ENCODE data around the gene NCAPG2. TPM values are rescaled to one million over a fixed set of nuclear protein-coding genes. Genes with fewer than 3 reads are reported as not detected.
"Not testable (repeated sequence)": the region's sequence is repeated elsewhere in the genome, so short reads cannot be mapped to it uniquely, and the experiment has no call there.

NCAPG2 gene
- polyA plus RNA-seq, 1 donor = 11.6 TPM

GRCh38 chr7:158633055-158633956 is 71.3 kb downstream of the NCAPG2 start:
- DNase-seq = no peak

- no peak for DNase-seq
Observed at GRCh38 chr7:158631574-158632195, 72.9 kb downstream of the NCAPG2 start.

- not testable (repeated sequence) for DNase-seq
Observed at GRCh38 chr7:158626289-158626688, 78.3 kb downstream of the NCAPG2 start.

GRCh38 chr7:158623241-158623640 is 81.4 kb downstream of the NCAPG2 start:
- no peak for DNase-seq

- DNase-seq = no peak
Observed at GRCh38 chr7:158620839-158621441, 83.7 kb downstream of the NCAPG2 start.

- no peak for DNase-seq
Observed at GRCh38 chr7:158620418-158620817, 84.2 kb downstream of the NCAPG2 start.

- DNase-seq = no peak
Observed at GRCh38 chr7:158618745-158619140, 85.9 kb downstream of the NCAPG2 start.

- DNase-seq = no peak
Observed at GRCh38 chr7:158617737-158618128, 86.9 kb downstream of the NCAPG2 start.

- DNase-seq = no peak
Observed at GRCh38 chr7:158616050-158616449, 88.6 kb downstream of the NCAPG2 start.

GRCh38 chr7:158614700-158615099 is 89.9 kb downstream of the NCAPG2 start:
- no peak for DNase-seq

- no peak for DNase-seq
Observed at GRCh38 chr7:158613481-158613880, 91.1 kb downstream of the NCAPG2 start.

GRCh38 chr7:158612546-158612945 is 92.1 kb downstream of the NCAPG2 start:
- DNase-seq = no peak

- DNase-seq = no peak
Observed at GRCh38 chr7:158611541-158611940, 93.1 kb downstream of the NCAPG2 start.

GRCh38 chr7:158609313-158609974 is 95.2 kb downstream of the NCAPG2 start:
- DNase-seq = no peak

- no peak for DNase-seq
Observed at GRCh38 chr7:158607563-158607962, 97.0 kb downstream of the NCAPG2 start.

- DNase-seq = no peak
Observed at GRCh38 chr7:158606671-158607424, 97.8 kb downstream of the NCAPG2 start.

GRCh38 chr7:158606129-158606528 is 98.5 kb downstream of the NCAPG2 start:
- DNase-seq = no peak

- DNase-seq = no peak
Observed at GRCh38 chr7:158603773-158604755, 100.5 kb downstream of the NCAPG2 start.

GRCh38 chr7:158602905-158603772 is 101.5 kb downstream of the NCAPG2 start:
- no peak for DNase-seq

GRCh38 chr7:158602041-158602440 is 102.6 kb downstream of the NCAPG2 start:
- no peak for DNase-seq
